Type B pancreatic cell (in vitro differentiated cells): ENCODE results near the gene KNDC1. TPM values are rescaled to one million over a fixed set of nuclear protein-coding genes. Genes with fewer than 3 reads are reported as not detected.

Experiments
- DNase-seq: peaks from one replicate; pipeline ENCODE4 v3.0.0; 2021; ENCODE audit warnings: mixed read lengths; ENCODE audit not compliant: unreplicated experiment; ENCODE audit errors: extremely low spot score
- H3K27ac Mint-ChIP-seq: 2 replicates; pipeline ENCODE4 v1.8.0; 2021; ENCODE audit warnings: mild to moderate bottlenecking, mixed read lengths
- H3K27me3 Mint-ChIP-seq: 2 replicates; pipeline ENCODE4 v1.8.0; 2021; ENCODE audit warnings: mixed read lengths
- H3K36me3 Mint-ChIP-seq: 2 replicates; pipeline ENCODE4 v1.8.0; 2021; ENCODE audit warnings: mixed read lengths
- H3K4me1 Mint-ChIP-seq: one replicate; pipeline ENCODE4 v1.8.0; 2021; ENCODE audit warnings: mixed read lengths; ENCODE audit not compliant: unreplicated experiment
- H3K4me3 Mint-ChIP-seq: 2 replicates; pipeline ENCODE4 v1.8.0; 2021; ENCODE audit warnings: mild to moderate bottlenecking, mixed read lengths
- H3K9me3 Mint-ChIP-seq: 2 replicates; pipeline ENCODE4 v1.8.0; 2021; ENCODE audit warnings: mixed read lengths
- CTCF ChIP-seq: fragments of 200-600 bp; sonication (generic); conservative IDR thresholded peaks from 2 replicates; pipeline ENCODE4 v1.5.0; 2021; ENCODE audit warnings: antibody characterized with exemption, mild to moderate bottlenecking
- total RNA-seq: library from RNA; stranded (reverse); gene quantifications from 2 replicates; pipeline ENCODE4 v1.2.1, GENCODE V29; 2021; ENCODE audit warnings: low replicate concordance

Gene KNDC1
- total RNA-seq, 1 donor from 2014 or later: 6.4 TPM

GRCh38 chr10:133165556-133166503 is 5.8 kb downstream of the KNDC1 start:
- H3K9me3 Mint-ChIP-seq: no peaks in the 10 kb centered on the region
- H3K27ac Mint-ChIP-seq: no peak overlapping the region
- H3K36me3 Mint-ChIP-seq: no peaks in the 10 kb centered on the region
- no peaks in the 10 kb centered on the region for H3K4me1 Mint-ChIP-seq
- TF ChIP-seq CTCF: no peak
- H3K27me3 Mint-ChIP-seq: peaks cover 17% of the 10 kb centered on the region
- H3K4me3 Mint-ChIP-seq: no peak overlapping the region
- DNase-seq: no peak

GRCh38 chr10:133166504-133166827 is 6.4 kb downstream of the KNDC1 start:
- no peaks in the 10 kb centered on the region for H3K9me3 Mint-ChIP-seq

GRCh38 chr10:133166828-133167692 is 7.0 kb downstream of the KNDC1 start:
- Mint-ChIP-seq H3K9me3 (no peaks in the 10 kb centered on the region), H3K27ac (no peak overlapping the region), H3K4me3 (no peak overlapping the region), H3K27me3 (peaks cover 13% of the 10 kb centered on the region), H3K36me3 (no peaks in the 10 kb centered on the region), H3K4me1 (no peaks in the 10 kb centered on the region)
- no peak for DNase-seq
- no peak for TF ChIP-seq CTCF

More at GRCh38 chr10:133166504-133166827, 6.4 kb downstream of the KNDC1 start:
- TF ChIP-seq CTCF: no peak
- Mint-ChIP-seq H3K27ac (no peak overlapping the region), H3K36me3 (no peaks in the 10 kb centered on the region), H3K4me1 (no peaks in the 10 kb centered on the region), H3K4me3 (no peak overlapping the region), H3K27me3 (peaks cover 14% of the 10 kb centered on the region)
- DNase-seq: no peak

GRCh38 chr10:133167693-133168616 is 7.9 kb downstream of the KNDC1 start:
- H3K4me3 Mint-ChIP-seq: no peak overlapping the region
- H3K27ac Mint-ChIP-seq: no peak overlapping the region
- H3K4me1 Mint-ChIP-seq: no peaks in the 10 kb centered on the region
- H3K36me3 Mint-ChIP-seq: no peaks in the 10 kb centered on the region
- DNase-seq: no peak
- no peak for TF ChIP-seq CTCF
- no peaks in the 10 kb centered on the region for H3K9me3 Mint-ChIP-seq
- H3K27me3 Mint-ChIP-seq: peaks cover 5% of the 10 kb centered on the region

GRCh38 chr10:133168617-133169031 is 8.6 kb downstream of the KNDC1 start:
- TF ChIP-seq CTCF: no peak
- Mint-ChIP-seq H3K27me3 (peaks cover 4% of the 10 kb centered on the region), H3K27ac (no peak overlapping the region), H3K9me3 (no peaks in the 10 kb centered on the region), H3K36me3 (no peaks in the 10 kb centered on the region), H3K4me1 (no peaks in the 10 kb centered on the region), H3K4me3 (no peak overlapping the region)
- DNase-seq: no peak
